Lower lobe of right lung (tissue), 2 donors: ENCODE measurements around the gene RNF126. TPM values are rescaled to one million over a fixed set of nuclear protein-coding genes. Genes with fewer than 3 reads are reported as not detected.
"Not testable (repeated sequence)": the region's sequence is repeated elsewhere in the genome, so short reads cannot be mapped to it uniquely, and the experiment has no call there.

ENCODE experiments used
- ATAC-seq, 2 donors: fragments of 200-7000 bp; cut with Tn5 transposase; one replicate each; pipeline ENCODE4 v1.9.1; 2020 to 2022; ENCODE audit warnings: mild to moderate bottlenecking in 2 of 2, moderate library complexity in 2 of 2
- DNase-seq: peaks from one replicate; pipeline ENCODE4 v3.0.0-alpha.2; 2020
- H3K27ac ChIP-seq: fragments of 200-600 bp; one replicate; pipeline ENCODE4 v1.8.0; 2022
- H3K27me3 ChIP-seq: fragments of 200-600 bp; one replicate; pipeline ENCODE4 v1.8.0; 2022; ENCODE audit warnings: low read depth
- H3K36me3 ChIP-seq: fragments of 200-600 bp; one replicate; pipeline ENCODE4 v1.8.0; 2022; ENCODE audit warnings: mild to moderate bottlenecking
- H3K4me1 ChIP-seq: fragments of 200-600 bp; one replicate; pipeline ENCODE4 v1.8.0; 2022
- H3K4me3 ChIP-seq: fragments of 200-600 bp; one replicate; pipeline ENCODE4 v1.8.0; 2022; ENCODE audit warnings: mild to moderate bottlenecking
- H3K9me3 ChIP-seq: fragments of 200-600 bp; one replicate; pipeline ENCODE4 v1.8.0; 2022
- intact Hi-C: fragments of 100-400 bp; cut with DNase I; formaldehyde crosslinking; loops from one replicate; pipeline ENCODE4 v1.11.0; 2022
- total RNA-seq: library from RNA; stranded (reverse); fragmentation: NEBNext Ultra II Directional; extraction: Animal tissue kit (Norgen Biotek cat#: 25700); gene quantifications from one replicate; pipeline ENCODE4 v1.2.1, GENCODE V29; 2021
- TF ChIP-seq, protein P1 (sequence below): fragments of 200-600 bp; IDR thresholded peaks from one replicate; pipeline ENCODE4 v1.8.0; 2022; ENCODE audit warnings: antibody characterized with exemption, mild to moderate bottlenecking
- donor health status: DM: no; HTN: yes; CAD: no; lungs with severe emphysema.

The RNF126 gene
- total RNA-seq, 1 donor from 2014 or later: 27.0 TPM

DNA sequence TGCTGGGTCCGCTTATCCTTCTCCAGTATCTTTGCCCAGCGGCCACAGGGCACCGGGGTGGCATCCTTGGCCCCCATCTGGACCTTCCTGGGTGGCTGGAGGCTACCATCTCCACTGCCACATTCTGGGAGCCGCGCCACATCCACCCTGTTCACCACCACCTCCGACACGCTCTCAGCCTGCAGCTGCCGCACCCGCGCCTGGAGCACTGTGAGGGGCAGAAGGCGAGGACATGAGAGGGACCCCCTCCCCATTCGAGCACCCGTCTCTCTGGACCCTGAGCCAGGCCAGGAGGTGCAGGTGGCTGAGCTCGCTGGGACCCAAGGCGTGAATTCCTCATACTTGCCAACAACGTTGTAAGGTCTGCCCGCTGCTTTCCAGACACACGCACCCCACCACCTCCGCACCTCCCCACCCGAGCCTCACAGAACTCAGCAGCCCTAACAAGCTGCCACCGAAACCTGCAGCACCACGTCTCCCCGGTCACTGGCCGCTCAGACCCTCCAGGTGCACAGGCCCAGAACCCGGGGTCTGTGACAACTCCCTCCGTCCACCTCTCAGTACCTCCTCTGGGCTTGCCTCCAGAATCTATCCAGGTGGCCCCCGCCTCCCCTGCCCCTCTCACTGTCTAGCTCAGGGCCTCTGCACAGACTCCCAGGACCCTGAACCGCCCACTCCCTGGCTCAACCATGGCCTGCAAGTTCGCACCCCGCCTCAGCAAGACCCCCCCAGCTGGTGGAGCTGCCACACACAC, 32.9 kb downstream of the RNF126 start:
- intact Hi-C loops: no loop called here
- DNase-seq: no peak
- Histone ChIP-seq H3K4me3 (no peak overlapping the region), H3K36me3 (peaks cover 46% of the 10 kb centered on the region), H3K27me3 (no peaks in the 10 kb centered on the region), H3K4me1 (peaks cover 20% of the 10 kb centered on the region), H3K9me3 (no peaks in the 10 kb centered on the region), H3K27ac (no peak overlapping the region)
- ATAC-seq: no peak
- TF ChIP-seq, protein P1, sequence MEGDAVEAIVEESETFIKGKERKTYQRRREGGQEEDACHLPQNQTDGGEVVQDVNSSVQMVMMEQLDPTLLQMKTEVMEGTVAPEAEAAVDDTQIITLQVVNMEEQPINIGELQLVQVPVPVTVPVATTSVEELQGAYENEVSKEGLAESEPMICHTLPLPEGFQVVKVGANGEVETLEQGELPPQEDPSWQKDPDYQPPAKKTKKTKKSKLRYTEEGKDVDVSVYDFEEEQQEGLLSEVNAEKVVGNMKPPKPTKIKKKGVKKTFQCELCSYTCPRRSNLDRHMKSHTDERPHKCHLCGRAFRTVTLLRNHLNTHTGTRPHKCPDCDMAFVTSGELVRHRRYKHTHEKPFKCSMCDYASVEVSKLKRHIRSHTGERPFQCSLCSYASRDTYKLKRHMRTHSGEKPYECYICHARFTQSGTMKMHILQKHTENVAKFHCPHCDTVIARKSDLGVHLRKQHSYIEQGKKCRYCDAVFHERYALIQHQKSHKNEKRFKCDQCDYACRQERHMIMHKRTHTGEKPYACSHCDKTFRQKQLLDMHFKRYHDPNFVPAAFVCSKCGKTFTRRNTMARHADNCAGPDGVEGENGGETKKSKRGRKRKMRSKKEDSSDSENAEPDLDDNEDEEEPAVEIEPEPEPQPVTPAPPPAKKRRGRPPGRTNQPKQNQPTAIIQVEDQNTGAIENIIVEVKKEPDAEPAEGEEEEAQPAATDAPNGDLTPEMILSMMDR: no peak

DNA sequence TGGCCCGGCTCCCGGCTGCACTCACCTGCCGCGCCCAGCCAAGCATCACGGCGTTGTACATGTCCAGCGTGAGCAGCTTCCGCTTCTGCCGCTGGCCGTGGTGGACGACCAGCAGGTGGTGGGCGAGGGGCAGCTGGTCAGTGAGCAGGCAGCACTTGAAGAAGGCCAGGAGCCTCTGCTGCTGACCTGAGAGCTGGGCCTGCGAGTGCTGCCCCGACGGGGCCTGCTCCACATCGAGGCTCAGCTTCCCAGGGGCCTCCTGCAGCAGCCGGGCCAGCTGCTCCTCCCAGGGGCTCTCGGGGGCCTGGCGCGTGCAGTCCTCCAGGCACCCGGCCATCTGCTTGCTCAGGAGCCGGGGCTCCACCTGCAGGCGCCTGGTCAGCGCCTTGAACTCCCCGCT, 33.5 kb downstream of the RNF126 start:
- ATAC-seq, intact Hi-C loops, H3K9me3 ChIP-seq, H3K27me3 ChIP-seq, H3K27ac ChIP-seq, DNase-seq, H3K4me3 ChIP-seq: not testable (repeated sequence)
- Histone ChIP-seq H3K4me1 (peaks cover 15% of the 10 kb centered on the region), H3K36me3 (peaks cover 52% of the 10 kb centered on the region)

DNA sequence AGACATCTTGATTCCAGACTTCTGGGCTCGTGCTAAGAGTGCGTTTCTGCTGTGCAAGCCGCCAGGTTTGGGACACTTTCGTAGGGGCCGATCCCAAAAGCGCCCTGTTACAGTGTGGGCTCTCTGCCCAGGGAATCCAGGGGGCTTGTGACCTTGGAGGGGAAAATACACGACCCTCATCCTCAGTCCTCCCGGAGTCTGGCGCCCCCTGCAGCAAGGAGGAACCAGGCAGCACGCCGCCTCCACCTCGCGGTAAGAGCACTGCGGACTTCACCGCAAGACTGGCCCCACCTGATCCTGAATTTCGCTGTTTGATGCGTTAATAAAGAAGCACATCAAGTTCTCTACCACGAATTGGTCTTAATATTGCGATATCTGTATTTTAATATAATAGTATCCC, 34.8 kb downstream of the RNF126 start:
- H3K27me3 ChIP-seq: no peaks in the 10 kb centered on the region
- intact Hi-C loops: no loop called here
- no peaks in the 10 kb centered on the region for H3K9me3 ChIP-seq
- peaks cover 9% of the 10 kb centered on the region for H3K4me1 ChIP-seq
- TF ChIP-seq, protein P1: no peak
- H3K4me3 ChIP-seq: no peak overlapping the region
- no peak for DNase-seq
- H3K36me3 ChIP-seq: peaks cover 65% of the 10 kb centered on the region
- no peak for ATAC-seq
- H3K27ac ChIP-seq: no peak overlapping the region

DNA sequence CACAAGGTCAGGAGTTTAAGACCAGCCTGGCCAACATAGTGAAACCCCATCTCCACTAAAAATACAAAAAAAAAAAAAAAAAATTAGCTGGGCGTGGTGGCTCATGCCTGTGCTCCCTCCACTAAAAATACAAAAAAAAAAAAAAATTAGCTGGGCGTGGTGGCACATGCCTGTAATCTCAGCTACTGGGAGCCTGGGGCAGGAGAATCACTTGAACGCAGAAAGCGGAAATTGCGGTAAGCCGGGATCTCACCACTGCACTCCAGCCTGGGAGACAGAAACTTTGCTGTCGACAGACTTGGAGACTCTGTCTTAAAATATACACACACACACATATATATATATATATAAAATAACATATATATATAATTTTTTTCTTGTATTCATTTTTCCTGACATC, 36.4 kb downstream of the RNF126 start:
- H3K9me3 ChIP-seq, H3K4me1 ChIP-seq, H3K27ac ChIP-seq, H3K4me3 ChIP-seq, intact Hi-C loops, ATAC-seq, H3K27me3 ChIP-seq, DNase-seq: not testable (repeated sequence)
- peaks cover 81% of the 10 kb centered on the region for H3K36me3 ChIP-seq

DNA sequence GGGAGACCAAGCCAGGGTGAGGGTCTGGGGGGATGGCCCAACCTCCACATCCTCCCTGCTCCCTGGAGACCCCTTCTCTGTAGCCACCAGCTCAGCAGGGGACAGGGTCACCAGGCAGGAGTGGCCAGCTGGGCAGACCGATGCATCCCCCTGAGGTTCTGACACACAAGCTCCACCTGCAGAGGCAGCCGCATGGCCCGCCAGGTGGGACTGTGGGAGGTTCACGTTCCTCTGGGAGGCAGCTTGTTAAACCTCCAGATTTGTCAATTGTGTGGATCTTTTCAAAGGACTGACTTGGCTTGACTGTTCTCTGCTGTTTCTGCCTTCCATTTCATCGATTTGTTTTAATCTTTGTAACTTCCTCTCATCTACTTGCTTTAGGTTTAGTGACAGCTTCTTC, 37.8 kb downstream of the RNF126 start:
- Histone ChIP-seq H3K27ac (no peak overlapping the region), H3K4me3 (no peak overlapping the region), H3K4me1 (no peaks in the 10 kb centered on the region), H3K9me3 (no peaks in the 10 kb centered on the region), H3K27me3 (no peaks in the 10 kb centered on the region), H3K36me3 (peaks cover 81% of the 10 kb centered on the region)
- TF ChIP-seq, protein P1: no peak
- ATAC-seq (no peak), DNase-seq (no peak)
- intact Hi-C loops: no loop called here

DNA sequence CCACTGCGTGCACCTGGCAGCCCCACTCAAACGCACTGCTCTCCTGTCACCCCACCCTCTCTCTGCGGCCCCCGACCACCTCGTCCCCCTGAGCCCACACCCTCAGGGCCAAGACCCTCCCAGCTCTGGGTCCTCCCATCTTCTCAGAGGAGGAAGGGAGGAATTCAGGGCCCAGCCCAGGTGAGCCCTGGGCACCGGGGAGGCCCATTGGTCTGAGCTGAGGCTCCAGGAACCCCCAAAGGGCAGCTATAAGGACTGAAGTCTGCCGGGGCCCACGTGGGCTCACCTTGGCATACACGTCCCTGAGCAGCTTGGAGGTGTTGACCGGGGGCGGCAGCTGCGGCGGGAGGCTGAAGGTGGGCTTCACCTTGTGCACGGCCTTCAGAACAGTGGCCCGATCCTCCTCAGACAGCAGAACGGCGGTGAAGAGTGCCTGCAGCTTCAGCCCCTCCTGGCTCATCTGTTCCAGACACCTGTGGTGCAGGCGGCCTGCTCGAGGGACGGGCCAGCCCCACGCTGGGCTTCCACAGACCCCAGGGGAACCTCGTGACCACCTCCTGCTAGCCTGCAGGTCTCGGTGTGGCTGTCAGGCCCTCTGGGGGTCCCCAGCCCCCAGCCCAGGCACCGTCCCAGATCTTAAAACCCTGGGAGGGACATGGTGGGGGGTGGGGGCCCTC, 38.4 kb downstream of the RNF126 start:
- peaks cover 81% of the 10 kb centered on the region for H3K36me3 ChIP-seq
- H3K27ac ChIP-seq: no peak overlapping the region
- H3K27me3 ChIP-seq: no peaks in the 10 kb centered on the region
- ATAC-seq: no peak
- no peak for DNase-seq
- TF ChIP-seq, protein P1: no peak
- intact Hi-C loops: no loop called here
- no peaks in the 10 kb centered on the region for H3K9me3 ChIP-seq
- no peaks in the 10 kb centered on the region for H3K4me1 ChIP-seq
- H3K4me3 ChIP-seq: no peak overlapping the region
